K562 (cell line): ENCODE data around the gene TM7SF2. TPM values are rescaled to one million over a fixed set of nuclear protein-coding genes. Genes with fewer than 3 reads are reported as not detected.

Experiments
- CBX8 ChIP-seq: fragments of 200-600 bp; sonication (generic); IDR thresholded peaks from 2 replicates; pipeline ENCODE4 v1.6.1; 2012; ENCODE audit warnings: borderline replicate concordance, mixed run types, low read depth, mild to moderate bottlenecking, moderate library complexity, mixed read lengths, low read length, control low read depth, inconsistent platforms; ENCODE audit not compliant: poor library complexity, severe bottlenecking; ENCODE audit errors: extremely low read depth
- CEBPB ChIP-seq: fragments of 450-650 bp; IDR thresholded peaks from 2 replicates; pipeline ENCODE4 v1.6.1; 2016; ENCODE audit warnings: missing genetic modification characterization, missing compliant biosample characterization
- E2F3 ChIP-seq: fragments of 250-450 bp; sonication (Bioruptor Pico); IDR thresholded peaks from 2 replicates; pipeline ENCODE4 v1.4.0; 2020; ENCODE audit warnings: mild to moderate bottlenecking
- EP300 ChIP-seq: IDR thresholded peaks from 2 replicates; pipeline ENCODE4 v1.6.1; 2012; ENCODE audit warnings: low read length, improper control_type of control experiment
- FOS ChIP-seq: IDR thresholded peaks from 3 replicates; pipeline ENCODE4 v1.6.1; 2011; ENCODE audit not compliant: insufficient read length; ENCODE audit errors: extremely low read depth
- GABPA ChIP-seq: fragments of 200-800 bp; sonication (Bioruptor generic); conservative IDR thresholded peaks from 2 replicates; pipeline ENCODE4 v1.6.1; 2016; ENCODE audit warnings: low read depth, missing genetic modification characterization, missing compliant biosample characterization
- HDAC2 ChIP-seq: fragments of 450-650 bp; IDR thresholded peaks from 2 replicates; pipeline ENCODE4 v1.6.1; 2016; ENCODE audit warnings: mild to moderate bottlenecking
- MCM5 ChIP-seq: fragments of 450-650 bp; IDR thresholded peaks from 2 replicates; pipeline ENCODE4 v1.6.1; 2016; ENCODE audit warnings: low read depth
- PCBP2 ChIP-seq: fragments of 200-400 bp; formaldehyde crosslinking; IDR thresholded peaks from 2 replicates; pipeline ENCODE4 v1.6.1; 2018; ENCODE audit warnings: low read length, low read depth, mild to moderate bottlenecking, moderate library complexity; ENCODE audit not compliant: poor library complexity, severe bottlenecking
- POLR2AphosphoS2 ChIP-seq: IDR thresholded peaks from 2 replicates; pipeline ENCODE4 v1.6.1; 2012; ENCODE audit warnings: low read length, improper control_type of control experiment
- RBM25 ChIP-seq: fragments of 200-400 bp; formaldehyde crosslinking; IDR thresholded peaks from 2 replicates; pipeline ENCODE4 v1.6.1; 2018; ENCODE audit warnings: low read length, low read depth, moderate library complexity; ENCODE audit not compliant: severe bottlenecking
- SMARCA5 ChIP-seq: fragments of 450-650 bp; IDR thresholded peaks from 2 replicates; pipeline ENCODE4 v1.6.1; 2016
- USF1 ChIP-seq: sonication (generic); formaldehyde crosslinking; IDR thresholded peaks from 2 replicates; pipeline ENCODE4 v1.9.0; 2022; ENCODE audit warnings: mild to moderate bottlenecking, missing genetic modification reagents
- ZFP1 ChIP-seq: fragments of 450-650 bp; formaldehyde crosslinking; IDR thresholded peaks from 2 replicates; pipeline ENCODE4 v1.4.0; 2020; ENCODE audit warnings: mild to moderate bottlenecking, mixed read lengths
- ZNF212 ChIP-seq: fragments of 450-650 bp; formaldehyde crosslinking; IDR thresholded peaks from 2 replicates; pipeline ENCODE4 v1.4.0; 2020; ENCODE audit warnings: mild to moderate bottlenecking
- ZNF23 ChIP-seq: fragments of 250-450 bp; sonication (Bioruptor Pico); IDR thresholded peaks from 2 replicates; pipeline ENCODE4 v1.4.0; 2020; ENCODE audit warnings: mild to moderate bottlenecking
- ZNF354B ChIP-seq: fragments of 250-450 bp; sonication (Bioruptor Pico); IDR thresholded peaks from 2 replicates; pipeline ENCODE4 v1.4.0; 2020
- ZNF75A ChIP-seq: fragments of 450-650 bp; formaldehyde crosslinking; IDR thresholded peaks from 2 replicates; pipeline ENCODE4 v1.4.0; 2020; ENCODE audit warnings: mild to moderate bottlenecking
- ZSCAN32 ChIP-seq: fragments of 450-650 bp; formaldehyde crosslinking; IDR thresholded peaks from 2 replicates; pipeline ENCODE4 v1.4.0; 2020; ENCODE audit warnings: mild to moderate bottlenecking, moderate library complexity
- polyA plus RNA-seq, 8 experiments: library from polyadenylated mRNA; depleted of rRNA in 4 of 8; stranded (reverse) in 5 of 8; unstranded in 3 of 8; fragments of >200 nt; fragmentation: Nextera tagmentation in 2 of 8; fragmentation: Illumina TruSeq in 1 of 8; extraction: Ambion mirVana in 2 of 8; extraction: Trizol in 1 of 8; gene quantifications; 2 replicates each; pipeline versions ENCODE4 v1.2.1 to v1.2.3, GENCODE V29; 2011 to 2014; ENCODE audit warnings: inconsistent platforms in 1 of 8, missing spikeins in 1 of 8
- total RNA-seq, 7 experiments: library from RNA; depleted of rRNA in 6 of 7; stranded (reverse); fragments of >200 nt in 6 of 7; fragmentation: Illumina TruSeq in 2 of 7; extraction: Trizol in 2 of 7; gene quantifications; 2 replicates each; pipeline versions ENCODE4 v1.2.1 to v1.2.3, GENCODE V29; 2011 to 2021; ENCODE audit warnings: low replicate concordance in 1 of 7
- TF ChIP-seq, protein P1 (sequence below), 2 experiments: IDR thresholded peaks in 1 of 2; conservative IDR thresholded peaks in 1 of 2; 2 replicates each; pipeline ENCODE4 v1.6.1; 2016; ENCODE audit warnings: low read depth in 2 of 2, mild to moderate bottlenecking in 1 of 2, missing compliant biosample characterization in 1 of 2, missing genetic modification characterization in 1 of 2, moderate library complexity in 1 of 2

Gene TM7SF2
- total and polyA plus RNA-seq, 9 of the 15 experiments (the other 6 are each of a cell fraction or from before 2014, with no cell fraction given): 1.2 to 22.0 (median 14.3) TPM

DNA sequence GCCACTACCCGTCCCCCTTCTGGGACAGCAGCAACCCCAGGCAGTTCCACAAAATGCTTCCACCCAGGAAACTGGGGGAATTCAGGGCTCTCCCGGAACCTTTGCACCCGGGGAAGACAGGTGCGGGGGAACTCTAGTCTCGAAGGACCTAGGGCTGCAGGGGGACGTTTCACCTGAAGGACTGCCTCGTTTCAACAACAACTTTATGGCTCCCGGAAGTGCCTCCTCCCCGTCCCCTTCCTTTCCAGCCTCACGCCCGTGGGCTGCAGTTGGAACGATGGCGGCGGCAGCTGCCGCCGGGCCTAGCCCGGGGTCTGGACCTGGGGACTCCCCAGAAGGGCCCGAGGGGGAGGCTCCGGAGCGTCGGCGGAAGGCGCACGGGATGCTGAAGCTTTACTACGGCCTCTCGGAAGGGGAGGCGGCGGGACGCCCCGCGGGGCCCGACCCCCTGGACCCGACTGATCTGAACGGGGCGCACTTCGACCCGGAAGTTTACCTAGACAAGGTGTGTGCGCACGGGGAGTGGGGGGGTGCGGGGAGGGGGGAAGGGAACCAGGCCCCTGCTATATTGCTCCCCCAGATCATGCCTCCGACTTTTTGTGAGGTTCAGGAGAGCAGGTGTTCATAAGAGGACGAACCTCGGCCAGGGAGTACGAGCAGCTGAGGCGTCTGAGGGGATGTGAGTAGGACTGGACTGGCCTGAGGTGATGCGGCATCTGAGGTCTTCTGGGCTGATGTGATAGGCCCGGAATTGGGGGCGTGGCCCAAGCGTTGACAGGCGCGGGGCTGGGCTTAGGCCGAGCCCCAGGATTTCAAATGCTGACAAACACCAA lies 15.5 kb upstream of the TM7SF2 start, which contains the start of gene VPS51 (continued):
- TF ChIP-seq USF1 (CRISPR knock-in tag): peak; percentile 30; the same call in 1 of the 2 replicates
- TF ChIP-seq FOS: no peak
- no peak for TF ChIP-seq CEBPB (tag)
- peak; percentile 70 for TF ChIP-seq EP300
- TF ChIP-seq, protein P1, sequence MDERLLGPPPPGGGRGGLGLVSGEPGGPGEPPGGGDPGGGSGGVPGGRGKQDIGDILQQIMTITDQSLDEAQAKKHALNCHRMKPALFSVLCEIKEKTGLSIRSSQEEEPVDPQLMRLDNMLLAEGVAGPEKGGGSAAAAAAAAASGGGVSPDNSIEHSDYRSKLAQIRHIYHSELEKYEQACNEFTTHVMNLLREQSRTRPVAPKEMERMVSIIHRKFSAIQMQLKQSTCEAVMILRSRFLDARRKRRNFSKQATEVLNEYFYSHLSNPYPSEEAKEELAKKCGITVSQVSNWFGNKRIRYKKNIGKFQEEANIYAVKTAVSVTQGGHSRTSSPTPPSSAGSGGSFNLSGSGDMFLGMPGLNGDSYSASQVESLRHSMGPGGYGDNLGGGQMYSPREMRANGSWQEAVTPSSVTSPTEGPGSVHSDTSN (CRISPR knock-in tag; IDR thresholded peaks at IDR 0.05; ENCODE audit: low read depth): no peak
- TF ChIP-seq, protein P1 (tag; conservative IDR thresholded peaks at IDR 0.05; ENCODE audit: low read depth): peak; percentile 31; the same call in 1 of the 2 replicates
- TF ChIP-seq PCBP2: no peak
- TF ChIP-seq ZSCAN32 (CRISPR knock-in tag): no peak
- TF ChIP-seq RBM25: no peak
- no peak for TF ChIP-seq MCM5
- no peak for TF ChIP-seq ZNF23 (CRISPR knock-in tag)
- TF ChIP-seq ZNF212 (CRISPR knock-in tag): no peak
- TF ChIP-seq GABPA: peak; percentile 99
- no peak for TF ChIP-seq SMARCA5
- no peak for TF ChIP-seq CBX8
- peak; percentile 43; the same call in 1 of the 2 replicates for TF ChIP-seq ZNF354B
- no peak for TF ChIP-seq ZNF75A (CRISPR knock-in tag)
- TF ChIP-seq E2F3 (CRISPR knock-in tag): no peak
- TF ChIP-seq HDAC2: no peak
- TF ChIP-seq ZFP1 (CRISPR knock-in tag): no peak
- peak; percentile 44; the same call in 1 of the 2 replicates for TF ChIP-seq POLR2AphosphoS2
